Stimulated activated CD4-positive, alpha-beta T cell treated with anti-CD3 and anti-CD28 coated beads, Interleukin-1b, Interleukin-23, amount 100 ng/mL, for 1 hour (primary cell): ENCODE data around the gene ITGA2.
A peak's percentile ranks its signal among the peaks of the same experiment; 100 is the strongest.
"Not testable (repeated sequence)": the region's sequence is repeated elsewhere in the genome, so short reads cannot be mapped to it uniquely, and the experiment has no call there.

Source experiments
- DNase-seq, 2 donors: peaks; one replicate each; pipeline ENCODE4 v3.0.0-alpha.2; 2020; ENCODE audit warnings: low read depth in 2 of 2

The ITGA2 gene

DNA sequence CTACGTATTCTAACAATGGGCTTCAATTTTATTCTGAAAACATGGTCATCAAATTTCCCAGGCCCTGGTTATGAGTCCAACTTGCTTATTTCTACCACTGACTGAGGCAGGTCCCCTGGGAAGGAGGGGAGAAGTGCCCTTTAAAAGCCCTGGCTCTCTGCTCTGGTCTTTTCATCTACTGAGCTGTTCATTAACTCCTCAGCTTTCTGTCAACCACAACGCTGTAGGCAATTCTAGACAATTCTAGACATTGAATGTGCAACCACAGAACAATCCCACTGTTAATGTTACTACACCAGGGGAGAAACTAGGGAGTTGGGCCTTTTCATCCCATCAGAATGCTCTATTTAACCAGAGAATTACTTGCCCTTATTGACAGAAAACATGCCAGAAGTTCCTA is 110.4 kb downstream of the ITGA2 start:
- DNase-seq = no peak

DNA sequence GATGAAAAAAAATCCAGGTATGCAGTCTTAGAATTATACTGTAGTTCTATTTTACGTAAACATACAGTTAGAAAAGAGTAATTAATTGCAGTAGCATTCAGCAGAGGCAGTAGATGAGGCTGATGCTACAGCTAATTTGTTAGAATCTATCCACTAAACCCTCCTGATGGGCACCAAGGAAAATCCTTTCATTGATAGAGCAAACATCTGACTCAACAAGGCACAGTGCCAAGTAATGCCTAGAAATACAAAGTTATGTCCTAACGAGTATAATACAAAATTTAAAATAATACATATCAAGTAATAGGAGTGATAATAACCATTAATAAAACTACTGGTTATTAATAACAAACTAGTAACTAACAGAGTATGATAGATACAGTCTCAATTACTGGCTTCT is 111.5 kb downstream of the ITGA2 start:
- DNase-seq = no peak

DNA sequence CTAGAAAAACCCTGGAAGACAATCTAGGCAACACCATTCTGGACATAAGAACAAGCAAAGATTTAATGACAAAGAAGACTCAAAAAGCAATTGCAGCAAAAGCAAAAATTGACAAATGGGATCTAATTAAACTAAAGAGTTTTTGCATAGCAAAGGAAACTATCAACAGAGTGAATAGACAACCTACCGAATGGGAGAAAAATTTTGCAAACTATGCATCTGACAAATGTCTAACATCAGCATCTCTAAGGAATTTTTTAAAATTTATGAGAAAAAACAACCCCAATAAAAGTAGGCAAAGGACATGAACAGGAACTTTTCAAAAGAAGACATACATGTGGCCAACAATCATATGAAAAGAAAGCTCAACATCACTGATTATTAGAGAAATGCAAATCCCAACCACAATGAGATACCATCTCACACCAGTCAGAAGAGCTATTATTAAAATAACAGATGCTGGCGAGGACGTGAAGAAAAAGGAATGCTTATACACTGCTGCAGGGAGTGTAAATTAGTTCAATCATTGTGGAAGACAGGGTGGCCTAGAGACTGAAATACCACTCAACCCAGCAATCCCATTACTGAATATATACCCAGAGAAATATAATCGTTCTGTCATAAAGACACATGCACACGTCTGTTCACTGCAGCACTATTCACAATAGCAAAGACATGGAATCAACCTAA is 116.6 kb downstream of the ITGA2 start:
- no peak for DNase-seq

DNA sequence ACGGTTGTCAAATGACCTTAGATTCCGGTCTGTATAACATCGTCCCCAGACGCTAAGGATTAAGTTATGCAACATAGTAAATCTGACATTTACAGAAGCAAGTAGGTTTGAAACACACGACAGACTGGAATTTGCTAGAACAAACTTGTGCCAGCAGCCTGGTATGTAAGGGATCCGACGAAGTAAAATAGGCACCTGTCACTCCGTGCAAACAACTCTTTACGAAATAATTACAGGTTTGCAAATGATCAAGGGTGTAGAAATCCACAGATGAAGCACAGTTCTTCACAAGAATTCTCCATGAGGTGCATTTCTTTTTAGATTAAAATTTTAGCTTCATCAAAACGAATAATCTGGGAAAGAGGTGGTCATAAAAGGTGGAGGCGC is 119.9 kb downstream of the ITGA2 start:
- no peak for DNase-seq

DNA sequence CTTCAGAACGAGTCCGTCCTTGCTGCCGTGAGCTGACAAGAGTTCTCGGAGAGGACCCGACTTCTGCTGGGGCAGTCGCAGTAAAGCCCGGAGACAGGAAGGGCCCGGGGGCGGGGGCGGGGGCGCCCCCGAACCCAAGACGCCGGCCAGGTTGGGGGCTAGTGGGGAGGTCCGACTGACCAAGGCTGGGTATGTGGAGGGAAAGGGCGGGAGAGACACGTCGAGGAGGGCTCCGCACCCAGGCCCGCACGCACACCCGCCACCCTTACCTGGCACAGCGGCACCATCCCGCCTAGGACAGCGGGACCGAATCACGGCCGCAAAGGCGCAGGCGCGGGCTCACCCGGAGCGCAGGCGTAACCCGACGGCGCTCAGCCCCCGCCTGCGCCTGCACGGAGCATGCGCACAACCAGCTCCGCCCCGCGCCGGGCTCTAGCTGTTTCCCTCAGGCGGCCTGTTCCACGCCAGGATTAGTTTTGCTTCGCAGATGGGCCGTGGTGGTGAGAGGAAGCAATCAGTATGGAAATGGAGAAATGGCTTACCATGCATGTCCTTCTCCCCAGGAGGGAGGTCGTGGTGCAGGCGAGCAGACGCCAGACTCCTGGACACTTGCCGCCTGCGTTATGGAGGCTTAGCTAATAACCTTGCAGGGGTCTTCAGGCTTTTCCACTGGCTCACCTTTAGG is 120.4 kb downstream of the ITGA2 start, which contains the start of gene MOCS2:
Gene MOCS2, minus strand, starts transcription at position 315 of the 685 bp plus-strand sequence. CDS start 2,583 bp downstream, outside the sequence.
- DNase-seq = peak; percentile 71 to 78

DNA sequence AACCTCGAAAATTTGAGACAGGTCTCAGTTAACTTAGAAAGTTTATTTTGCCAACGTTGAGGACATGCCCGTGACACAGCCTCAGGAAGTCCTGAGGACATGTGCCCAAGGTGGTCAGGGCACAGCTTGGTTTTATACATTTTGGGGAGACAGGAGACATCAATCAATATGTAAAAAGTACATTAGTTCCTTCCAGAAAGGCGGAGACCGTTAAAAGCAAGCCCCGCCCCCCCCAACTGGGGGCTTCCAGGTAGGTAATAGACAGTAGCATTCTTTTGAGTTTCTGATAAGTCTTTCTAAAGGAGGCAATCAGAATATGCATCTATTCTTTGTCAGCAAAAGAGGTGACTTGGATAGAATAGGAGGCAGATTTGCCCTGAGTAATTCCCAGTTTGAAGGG is 121.0 kb downstream of the ITGA2 start:
- DNase-seq = no peak

DNA sequence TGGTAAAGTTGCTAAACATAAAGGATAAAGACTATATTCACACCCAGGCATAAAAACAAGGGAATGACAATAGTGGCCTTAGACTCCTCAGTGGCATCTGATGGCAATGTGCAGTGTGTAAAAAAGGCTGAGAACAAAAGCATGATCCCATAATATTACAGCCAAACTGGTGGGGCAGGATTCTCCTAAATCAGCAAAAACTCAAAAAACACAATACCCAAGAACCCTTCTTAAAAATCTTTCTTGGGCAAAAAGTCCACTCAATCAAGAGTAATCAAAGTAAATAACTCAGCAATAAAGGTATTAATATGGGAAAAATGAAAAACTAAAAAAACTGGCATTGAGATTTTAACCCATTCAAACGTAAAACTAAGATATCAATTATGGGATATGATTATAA is 122.0 kb downstream of the ITGA2 start:
- DNase-seq = no peak

DNA sequence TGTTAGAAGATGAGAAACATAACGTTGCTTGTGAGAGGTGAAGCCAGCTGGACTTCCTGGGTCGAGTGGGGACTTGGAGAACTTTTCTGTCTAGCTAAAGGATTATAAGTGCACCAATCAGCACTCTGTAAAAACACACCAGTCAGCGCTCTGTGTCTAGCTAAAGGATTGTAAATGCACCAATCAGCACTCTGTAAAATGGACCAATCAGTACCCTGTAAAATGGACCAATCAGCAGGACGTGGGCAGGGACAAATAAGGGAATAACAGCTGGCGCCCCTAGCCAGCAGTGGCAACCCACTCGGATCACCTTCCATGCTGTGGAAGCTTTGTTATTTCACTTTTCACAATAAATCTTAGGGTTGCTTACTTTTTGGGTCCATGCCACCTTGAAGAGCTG is 123.2 kb downstream of the ITGA2 start:
- not testable (repeated sequence) for DNase-seq

DNA sequence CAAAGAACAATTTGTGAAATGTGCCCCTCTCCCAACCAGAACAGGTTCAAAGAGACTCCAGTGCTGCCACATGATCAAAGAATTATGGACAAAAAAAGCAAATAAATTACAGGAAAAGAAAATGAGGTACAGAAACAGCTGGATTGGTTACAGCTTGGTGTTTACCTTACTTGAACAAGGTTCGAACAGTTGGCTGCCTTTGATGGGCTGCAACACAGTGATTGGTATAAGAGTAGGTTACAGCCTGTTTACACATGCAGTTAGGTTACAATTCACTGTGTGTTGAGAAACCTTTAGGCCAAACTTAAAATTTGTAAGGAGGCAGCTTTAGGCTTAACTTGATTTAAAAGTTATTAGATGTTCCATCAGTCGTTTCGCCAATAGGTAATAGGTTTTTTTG is 123.8 kb downstream of the ITGA2 start:
- DNase-seq = no peak

DNA sequence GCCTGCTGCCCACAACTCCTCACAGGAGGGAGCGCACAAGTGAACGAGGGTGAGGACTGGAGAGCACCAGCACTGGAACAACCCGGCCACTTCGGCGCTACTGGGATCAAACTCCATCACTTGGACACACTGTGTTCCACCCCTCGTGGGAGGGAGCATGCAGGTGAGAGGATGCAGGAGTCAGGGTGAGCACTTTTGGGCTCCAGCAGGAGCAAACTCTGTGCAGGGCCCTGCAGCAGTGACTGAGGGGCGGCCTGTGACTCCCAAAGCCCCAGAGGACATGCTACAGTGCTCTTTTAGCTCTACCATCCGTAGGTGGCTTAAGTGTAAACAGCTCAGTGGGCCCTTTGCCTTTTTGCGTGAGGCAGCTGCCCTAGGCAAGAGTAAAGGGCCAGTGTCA is 124.8 kb downstream of the ITGA2 start:
- DNase-seq = no peak

DNA sequence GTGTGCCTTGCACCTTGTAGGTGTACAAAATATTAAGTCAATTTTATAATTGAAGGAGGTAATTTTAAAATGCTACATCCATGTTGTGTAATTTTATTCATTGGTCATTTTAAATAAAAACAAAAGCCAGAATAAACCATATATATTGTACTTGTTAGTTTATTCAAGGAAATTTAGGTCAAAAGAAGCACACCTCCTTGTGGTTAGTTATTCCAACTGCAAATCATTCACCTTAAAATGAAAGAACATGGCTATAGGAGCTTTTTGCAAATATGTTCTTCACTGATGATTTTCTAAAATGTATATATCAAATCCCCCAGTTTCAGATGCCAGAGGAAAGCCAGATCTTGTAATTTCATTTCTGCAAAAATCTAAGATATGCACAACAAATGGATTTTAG is 125.8 kb downstream of the ITGA2 start:
- no peak for DNase-seq

DNA sequence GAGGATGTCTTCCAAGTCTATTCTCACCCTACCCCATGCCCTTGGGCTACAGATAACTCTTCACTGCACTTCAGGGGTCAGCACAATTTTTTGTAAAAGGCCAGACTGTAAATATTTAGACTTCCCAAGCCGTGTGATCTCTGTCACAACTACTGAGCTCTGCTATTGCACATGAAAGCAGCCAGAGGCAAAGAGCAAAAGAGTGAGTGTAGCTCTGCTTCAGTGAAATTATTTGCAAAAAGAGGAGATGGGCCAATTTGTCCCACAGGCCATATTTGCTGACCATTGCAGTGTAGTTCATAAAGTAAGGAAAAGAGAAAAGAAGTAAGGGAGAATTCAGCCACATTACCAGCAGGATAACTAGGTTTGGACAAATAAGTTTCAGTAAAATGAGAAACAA is 127.4 kb downstream of the ITGA2 start:
- no peak for DNase-seq

DNA sequence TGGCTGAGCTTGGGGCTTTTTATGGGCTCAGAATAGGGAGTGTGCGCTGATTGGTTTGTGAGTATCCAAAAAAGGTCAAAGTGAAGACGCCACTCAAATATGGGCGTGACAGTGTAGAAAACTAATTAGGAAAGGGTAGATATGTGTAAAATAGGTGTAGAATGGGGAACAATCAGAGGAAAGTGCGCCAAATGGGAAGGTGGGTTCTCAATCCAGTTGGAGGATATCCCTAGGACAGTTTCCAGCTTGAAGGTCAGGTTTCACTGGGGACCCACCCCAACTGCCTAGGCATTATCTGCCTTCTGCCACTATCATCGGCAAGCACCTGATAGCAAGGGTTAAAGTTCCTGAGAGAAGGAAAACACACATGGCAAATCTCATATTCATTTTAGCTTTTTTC is 129.7 kb downstream of the ITGA2 start:
- DNase-seq = no peak

DNA sequence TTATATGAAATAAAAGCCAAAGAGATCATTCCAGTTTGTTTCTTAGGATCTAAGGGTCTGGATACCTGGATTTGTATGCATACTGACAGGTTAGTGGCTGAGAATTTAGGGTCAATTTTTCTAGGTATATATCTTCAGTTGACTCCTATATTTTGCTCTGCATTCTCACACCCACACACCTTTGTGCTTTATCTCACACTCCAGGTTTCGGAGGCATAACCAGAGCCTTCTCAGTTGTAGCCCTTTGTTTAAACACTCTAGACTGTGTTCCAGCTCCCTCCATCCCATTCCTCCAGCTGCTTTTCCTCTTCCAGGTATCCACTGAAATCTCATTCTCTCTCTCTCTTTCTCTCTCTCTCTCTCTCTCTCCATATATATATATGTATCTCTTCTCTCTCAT is 131.0 kb downstream of the ITGA2 start:
- DNase-seq = no peak

DNA sequence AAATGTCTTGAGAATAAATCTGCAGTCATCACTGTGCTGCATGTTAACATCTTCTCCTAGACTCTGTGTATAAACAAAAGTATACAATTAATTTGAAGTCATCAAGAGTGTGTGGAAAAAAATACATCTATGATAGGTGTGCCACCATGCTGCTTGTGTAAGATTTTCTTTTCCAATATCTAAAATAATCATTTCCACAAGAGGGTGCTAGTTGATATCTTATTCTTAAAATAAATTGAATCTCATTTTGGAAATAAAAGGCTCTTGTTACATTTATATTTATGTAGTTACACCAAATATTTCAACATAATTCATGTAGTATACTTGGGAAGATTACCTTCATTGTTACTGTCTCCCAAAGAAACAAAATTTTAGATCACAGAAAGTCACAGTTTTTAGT is 134.6 kb downstream of the ITGA2 start:
- no peak for DNase-seq

DNA sequence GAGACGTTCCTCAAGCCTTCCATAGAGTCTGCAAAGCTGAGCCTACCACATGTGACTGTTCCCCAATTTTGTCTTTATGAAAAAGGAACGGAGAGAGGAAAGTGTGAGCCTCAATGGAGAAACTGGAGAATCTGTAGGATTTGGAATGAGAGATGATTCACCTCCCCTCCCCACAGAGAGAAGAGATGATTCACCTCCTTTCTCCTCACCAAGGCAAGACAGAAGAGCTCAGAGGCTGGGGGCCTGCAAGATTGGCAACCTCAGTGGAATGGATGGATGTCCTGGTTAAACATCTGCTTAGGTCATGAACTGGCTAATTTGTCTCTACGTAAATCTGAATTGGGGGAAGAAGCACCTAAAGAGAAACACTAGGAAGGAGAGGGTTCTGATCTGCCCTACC is 137.4 kb downstream of the ITGA2 start:
- no peak for DNase-seq

DNA sequence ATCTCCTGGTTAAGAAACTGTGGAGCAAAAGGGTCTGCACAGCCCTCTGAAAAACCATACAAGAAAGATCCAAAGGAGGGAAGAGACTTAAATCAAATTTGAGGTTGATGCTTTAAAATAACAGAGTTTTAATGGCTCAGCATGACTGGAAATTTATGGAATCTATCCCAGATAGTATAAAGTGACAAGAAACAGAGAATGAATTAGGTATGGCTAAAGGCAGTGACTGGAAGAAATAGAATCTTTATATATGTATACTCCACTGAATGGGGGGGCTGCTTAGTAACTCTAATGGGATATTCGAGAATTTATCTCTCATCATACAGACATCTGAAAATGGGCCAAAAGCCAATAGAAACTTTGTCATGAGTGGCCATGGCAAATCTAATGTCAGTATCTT is 138.0 kb downstream of the ITGA2 start:
- no peak for DNase-seq

DNA sequence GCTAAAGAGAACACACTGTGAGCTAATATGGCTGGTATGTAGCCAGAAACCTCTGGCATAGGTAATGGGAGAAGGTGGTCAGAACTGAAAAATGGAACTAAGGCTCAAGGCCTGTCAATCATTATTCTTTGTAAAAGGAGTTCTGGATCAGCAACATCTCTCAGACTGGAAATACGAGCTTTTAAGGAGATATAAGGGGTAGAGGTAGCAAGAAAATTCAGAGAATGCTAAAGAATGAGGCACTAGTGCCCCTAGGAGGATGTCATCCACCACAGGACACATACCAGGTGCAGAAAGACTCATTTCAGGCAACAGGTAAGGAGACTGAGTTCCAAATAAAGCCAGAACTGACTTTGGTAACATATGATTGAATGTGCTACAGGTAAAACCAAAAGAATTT is 139.3 kb downstream of the ITGA2 start:
- DNase-seq = no peak

DNA sequence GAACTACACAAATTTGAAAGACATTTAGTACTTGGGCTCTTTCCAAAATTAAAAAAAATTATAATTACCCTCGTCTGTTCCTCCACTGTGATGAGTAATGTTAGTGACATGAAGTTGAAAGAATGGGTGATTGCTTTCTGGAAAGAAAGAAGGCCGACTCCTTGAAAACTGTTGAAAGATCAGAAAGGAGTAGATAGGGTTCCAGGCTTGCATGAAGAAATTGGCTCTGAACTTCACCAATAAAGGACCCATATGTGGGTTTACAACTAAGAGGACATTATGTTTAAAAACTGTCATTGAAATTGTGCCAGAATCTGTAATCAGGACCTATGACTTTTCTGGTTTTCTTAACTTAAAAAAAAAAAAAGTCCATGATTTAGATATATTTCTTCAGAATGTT is 141.1 kb downstream of the ITGA2 start:
- no peak for DNase-seq

DNA sequence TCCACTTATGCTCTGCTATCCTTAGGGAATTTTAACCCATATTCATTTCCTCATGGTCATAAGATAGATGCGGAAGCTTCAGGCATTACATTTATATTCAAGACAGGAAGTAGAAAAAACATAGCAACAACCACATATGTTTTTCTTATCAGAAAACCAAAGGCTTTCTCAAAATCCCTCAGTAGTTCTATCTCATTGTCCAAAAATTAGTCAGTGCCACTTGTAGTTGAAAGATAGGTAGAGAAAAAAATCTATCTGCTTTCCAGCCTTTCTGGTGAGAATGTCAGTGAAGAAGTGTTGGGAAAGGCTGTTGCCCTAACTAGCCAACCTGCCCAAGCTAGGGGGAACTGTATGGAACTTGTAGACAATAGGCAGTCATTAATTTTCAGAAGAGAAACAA is 143.9 kb downstream of the ITGA2 start:
- no peak for DNase-seq
